IPS DF 4.7 (cell line): ENCODE results near the gene NKAIN4.
"Not testable (repeated sequence)": the region's sequence is repeated elsewhere in the genome, so short reads cannot be mapped to it uniquely, and the experiment has no call there.

Experiments
- DNase-seq: peaks from one replicate; pipeline ENCODE4 v3.0.0-alpha.2; 2013; ENCODE audit warnings: low spot score; ENCODE audit errors: extremely low read depth

NKAIN4 gene

DNA sequence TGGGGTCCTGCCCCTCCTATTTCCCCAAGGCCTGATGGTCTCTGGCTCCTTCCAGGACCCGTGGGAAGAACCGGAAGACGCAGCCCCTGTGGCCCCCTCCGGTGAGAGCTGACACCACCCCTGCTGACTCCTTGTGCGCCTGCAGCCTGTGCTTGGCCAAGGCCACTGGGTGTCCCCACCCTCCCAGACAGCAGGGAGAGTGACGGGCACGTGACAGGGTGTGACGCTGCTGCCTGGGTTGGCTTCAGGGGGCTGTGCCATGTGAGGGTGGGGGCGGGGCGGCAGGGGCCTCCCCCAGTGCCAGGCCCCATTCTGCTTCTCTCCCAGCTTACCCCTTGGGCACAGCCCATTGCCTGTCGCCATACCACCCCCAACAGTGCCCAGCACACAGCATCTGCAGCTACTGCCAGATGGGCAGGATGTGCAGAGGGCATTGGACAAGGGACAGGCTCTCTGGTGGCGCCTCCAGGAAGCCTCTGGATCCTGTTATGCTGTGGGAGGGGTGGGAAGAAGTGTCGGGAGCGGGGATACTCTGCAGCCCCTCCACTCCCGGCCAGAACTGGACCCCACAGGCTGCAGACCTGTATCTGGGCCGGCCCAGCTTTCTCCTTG is 15.6 kb downstream of the NKAIN4 start:
- DNase-seq, result no peak

DNA sequence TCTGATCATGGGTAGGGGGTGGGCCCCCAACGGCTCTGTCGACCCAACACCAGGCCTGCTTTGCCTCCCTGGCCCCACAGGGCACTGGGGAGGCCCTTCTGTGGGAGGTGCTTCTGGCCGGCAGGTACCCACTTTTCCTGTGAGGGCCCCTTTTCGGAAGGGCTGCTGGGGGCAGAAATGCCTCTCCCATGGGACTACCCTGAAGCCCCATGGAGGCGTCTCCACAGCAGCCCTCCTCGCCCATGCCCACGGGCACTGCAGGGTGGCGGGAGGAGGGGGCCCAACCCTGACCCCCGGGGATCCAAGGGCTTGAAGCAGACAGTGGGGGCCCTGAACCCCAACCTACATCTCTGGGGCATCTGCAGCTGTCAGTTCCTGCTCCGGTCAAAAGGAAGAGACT is 16.2 kb downstream of the NKAIN4 start:
- no peak for DNase-seq

DNA sequence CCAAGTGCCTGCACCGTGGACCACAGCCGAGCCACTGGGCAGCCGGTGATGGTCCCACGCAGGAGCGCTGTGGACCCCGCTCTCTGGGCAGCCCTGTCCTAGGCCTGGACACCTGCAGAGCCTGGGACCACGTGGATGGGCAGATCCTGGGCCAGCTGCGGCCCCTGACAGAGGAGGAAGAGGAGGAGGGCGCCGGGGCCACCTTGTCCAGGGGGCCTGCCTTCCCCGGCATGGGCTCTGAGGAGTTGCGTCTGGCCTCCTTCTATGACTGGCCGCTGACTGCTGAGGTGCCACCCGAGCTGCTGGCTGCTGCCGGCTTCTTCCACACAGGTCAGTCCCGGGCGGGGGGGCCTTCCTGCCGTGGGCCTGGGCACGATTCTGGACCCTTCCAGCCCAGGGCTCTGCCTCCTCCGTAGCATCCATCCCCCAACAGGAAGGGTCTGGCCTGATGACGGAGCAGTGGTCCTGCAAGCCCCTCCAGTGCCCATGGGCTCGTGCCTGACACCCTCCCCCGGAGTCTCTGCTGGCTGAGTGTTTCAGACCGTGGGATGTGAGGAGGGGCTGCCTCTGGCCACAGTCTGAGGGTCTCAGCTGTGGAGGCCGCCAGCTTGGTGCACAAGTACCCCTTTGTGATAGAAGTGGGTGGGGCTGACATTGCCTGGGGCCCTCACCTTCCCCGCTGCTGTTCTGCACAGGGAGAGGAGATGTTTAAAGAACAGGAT is 18.0 kb downstream of the NKAIN4 start:
- DNase-seq, result no peak

DNA sequence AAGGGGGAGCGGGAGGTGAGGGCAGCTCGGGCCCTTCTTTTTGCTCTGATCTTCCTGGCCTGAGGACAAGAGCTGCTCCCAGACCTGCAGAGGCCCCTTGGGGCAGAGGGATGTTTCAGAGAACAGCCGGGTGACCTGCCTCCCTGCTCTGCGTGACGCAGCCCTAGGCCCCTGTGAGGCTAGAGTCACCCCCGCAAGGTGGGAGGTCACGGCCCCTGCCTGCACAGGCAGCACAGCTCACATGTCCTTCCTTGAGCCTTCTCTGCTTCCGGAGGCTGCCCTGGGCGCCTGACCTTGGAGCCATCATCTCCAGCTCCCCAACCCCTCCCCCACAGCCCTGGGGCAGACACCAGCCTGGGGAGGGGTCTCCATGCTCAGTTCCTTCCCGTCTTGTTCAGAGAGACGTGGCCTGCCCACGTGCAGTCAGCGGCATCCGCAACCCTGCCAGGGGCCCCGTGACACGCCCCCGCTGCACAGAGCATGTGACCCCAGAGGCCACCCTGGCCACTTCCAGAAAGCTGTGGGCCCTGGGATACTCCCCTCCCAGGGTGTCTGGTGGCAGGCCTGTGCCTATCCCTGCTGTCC is 18.8 kb downstream of the NKAIN4 start, which contains the start of gene BIRC7:
Gene BIRC7 (plus strand): TSS at position 507 of the 585 bp plus-strand sequence. CDS start 192 bp downstream, outside the sequence.
- no peak for DNase-seq

DNA sequence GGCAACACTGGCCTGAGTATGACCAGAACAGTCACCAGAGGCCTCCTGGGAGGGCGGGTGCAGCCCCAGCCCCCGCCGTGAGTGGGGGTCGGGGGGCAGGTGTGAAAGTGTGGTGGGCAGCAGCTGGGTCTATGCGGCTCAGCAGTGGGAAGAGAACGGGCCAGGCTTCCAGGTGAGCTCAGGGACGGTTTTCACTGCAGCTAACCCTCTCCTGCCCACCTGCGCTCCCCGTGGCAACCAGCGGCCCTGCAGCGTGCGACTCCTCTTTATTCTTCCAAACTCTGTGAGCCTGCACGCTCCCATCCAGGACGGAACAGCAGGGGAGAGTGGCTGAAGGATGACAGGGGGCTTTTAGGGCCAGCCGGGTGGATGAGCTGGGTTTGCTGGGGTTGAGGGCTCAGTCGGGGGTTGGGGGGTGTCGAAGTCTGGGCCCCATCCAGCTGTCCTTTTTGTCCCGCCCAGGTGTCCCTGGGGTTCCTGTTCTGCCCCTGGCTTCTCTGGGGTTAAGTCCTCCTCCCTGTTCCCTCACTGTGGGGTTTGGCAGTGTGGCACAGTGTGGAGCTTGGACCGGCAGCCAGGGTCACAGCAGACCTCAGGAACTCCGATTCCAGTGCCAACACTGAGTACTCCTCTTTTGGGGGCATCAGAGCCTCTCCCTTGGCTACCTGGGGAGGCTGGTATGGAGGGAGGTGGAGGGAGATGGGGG is 19.4 kb downstream of the NKAIN4 start:
- DNase-seq, result no peak

DNA sequence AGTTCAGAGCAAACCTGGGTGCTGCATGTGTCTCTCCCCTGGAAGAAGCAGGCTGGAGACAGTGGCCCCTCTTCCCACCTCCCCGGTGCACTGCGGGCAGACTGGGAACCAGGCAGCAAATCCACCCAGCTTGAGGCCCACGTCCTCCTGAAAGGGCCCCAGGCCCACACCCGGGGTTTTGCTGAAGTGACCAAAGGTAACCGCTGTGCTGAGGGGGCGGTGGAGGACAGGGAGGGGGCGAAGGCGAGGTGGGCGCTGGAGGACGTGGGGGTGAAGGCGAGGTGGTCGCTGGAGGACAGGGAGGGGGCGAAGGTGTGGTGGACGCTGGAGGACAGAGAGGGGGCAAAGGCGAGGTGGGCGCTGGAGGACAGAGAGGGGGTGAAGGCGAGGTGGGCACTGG is 20.3 kb downstream of the NKAIN4 start:
- no peak for DNase-seq

DNA sequence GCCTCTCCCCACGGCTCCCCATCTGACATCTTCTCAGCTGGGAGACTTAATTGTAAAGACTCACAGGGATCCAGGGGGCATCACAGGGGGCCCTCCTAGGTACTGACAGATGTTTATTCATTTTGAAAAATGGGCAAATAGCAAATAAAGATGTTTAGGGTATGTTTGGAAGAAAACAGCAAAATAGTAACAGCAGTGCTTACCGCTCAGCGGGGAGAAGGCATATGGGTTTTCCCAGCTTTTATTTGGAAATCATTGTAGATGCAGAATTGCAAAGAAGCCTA is 21.3 kb downstream of the NKAIN4 start:
- DNase-seq, result no peak

DNA sequence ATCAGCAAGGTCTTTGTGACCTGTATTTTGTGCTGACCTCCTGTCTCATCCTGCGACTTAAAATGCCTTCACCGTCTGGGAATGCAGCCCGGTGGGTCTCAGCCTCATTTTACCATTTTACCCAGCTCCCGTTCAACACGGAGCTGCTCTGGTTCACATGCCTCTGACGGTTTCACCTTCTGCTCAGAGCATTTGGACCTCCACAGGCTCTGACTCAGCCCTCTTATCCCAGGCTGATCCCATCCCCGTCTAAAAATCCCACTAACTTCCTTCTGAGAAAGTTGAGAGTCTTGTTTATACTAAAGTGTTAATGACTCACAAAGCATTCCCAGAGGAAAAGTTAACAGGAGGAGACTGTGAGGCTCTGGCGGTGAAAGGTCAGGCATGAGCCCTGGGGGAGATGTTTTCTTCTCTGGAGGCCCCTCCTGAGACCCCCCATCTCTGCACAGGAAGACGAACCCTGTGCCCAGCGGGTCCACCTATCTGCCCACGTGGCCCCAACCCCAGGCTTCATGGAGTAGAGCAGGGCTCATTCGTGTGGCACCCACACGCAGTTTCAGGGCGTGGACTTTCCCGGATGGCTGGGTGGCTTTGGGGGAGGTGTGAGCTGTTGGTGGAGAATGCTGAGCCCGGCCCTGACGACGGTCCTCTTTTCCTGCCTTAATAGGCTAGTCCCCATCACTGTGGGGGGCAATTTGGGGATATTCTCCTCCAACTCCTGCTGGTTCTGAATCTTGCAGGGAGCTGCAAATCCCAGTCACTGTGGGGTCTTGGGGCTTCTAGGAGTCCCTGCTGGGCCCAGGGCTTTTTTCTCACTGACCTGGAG is 21.8 kb downstream of the NKAIN4 start:
- no peak for DNase-seq

DNA sequence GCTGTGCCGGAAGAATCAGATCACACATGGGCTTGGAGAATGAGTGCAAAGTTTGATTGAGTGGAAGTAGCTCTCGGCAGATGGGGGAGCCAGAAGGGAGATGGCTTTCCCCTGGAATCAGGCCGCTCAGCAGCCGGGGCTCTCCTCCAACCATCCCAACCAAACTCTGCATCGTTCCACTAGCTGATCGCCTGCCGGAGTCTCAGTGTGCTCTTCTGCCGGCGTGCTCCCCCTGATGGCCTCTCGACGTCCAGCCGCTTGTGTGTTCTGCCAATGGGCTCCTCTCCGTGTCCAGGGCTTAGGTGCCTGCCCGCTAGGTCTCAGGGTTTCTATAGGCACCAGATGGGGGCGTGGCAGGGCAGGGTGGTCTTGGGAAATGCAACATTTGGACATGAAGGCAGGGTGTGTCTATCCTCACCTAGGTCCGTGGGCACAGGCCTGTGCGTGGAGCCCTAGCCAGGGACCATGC is 23.4 kb downstream of the NKAIN4 start:
- no peak for DNase-seq

DNA sequence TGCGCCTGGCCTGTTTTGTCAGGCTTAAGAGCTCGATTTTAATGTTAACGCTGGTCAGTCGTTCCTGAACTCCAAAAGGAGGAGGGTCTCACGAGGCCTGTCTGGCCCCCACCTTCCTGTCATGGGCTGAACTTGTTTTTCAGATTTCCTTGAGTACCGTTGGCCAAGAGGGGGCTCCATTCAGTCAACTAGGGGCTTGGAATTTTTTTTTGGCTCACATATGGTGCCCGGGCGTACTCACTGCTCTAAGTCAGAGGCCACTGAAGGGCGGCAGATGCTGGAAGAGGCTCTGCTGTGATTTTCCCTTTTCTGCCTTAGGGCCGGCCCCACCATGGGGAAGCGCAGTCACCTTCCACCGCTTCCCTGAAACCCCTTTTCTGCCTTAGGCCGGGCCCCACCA is 25.5 kb downstream of the NKAIN4 start:
- no peak for DNase-seq

DNA sequence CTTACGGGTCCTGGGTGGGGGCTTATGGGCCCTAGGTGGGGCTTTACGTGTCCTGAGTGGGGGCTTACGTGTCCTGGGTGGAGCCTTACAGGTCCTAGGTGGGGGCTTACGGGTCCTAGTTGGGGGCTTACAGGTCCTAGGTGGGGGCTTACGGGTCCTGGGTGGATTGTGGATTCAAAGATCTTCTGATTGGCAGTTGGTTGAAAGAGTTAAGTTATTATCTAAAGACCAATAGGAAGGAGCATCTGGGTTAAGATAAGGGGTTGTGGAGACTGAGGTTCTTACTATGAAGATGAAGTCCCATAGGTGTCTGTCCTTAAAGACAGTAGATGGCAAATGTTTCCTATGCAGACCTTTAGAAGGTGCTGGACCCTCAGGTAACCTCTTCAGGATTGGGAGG is 27.0 kb downstream of the NKAIN4 start:
- no peak for DNase-seq

DNA sequence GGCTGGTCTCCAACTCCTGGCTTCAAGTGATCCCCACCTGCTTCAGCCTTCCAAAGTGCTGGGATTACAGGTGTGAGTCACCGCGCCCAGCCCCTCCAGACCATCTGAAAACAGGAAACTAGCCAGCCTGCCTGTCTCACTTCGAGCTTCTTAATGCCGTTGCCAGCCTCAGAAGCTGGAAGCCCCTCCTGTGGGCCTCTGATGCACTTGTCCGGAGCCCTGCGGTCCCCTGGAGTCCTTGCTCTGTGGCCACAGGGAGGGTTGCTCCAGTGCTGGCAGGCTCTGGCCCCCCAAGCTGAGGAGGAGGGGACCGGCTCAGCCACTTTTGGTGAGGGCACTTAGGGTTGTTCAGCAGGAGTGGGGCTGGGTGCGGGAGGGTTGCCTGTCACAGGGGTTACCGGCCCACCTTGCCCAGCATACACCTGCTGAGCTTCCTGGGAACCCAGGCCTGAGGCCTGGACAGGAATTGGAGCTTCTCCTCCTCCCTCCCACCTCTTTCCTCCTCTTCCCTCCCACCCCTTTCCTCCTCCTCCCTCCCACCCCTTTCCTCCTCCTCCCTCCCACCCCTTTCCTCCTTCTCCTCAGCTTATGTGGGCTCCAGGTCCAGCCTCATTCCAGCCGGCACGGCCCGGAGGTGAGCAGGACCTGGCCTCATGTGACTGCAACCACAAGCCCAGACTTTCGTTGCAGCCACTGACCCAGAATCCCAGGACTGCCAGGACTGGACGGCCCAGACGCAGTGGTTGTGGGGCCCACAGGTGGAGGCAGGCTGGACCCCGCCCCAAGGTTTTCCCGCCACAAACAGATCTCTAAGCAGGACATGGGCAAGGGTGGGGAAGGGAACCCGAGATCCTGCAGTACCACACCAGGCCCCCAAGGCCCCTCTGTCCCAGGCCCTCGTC is 28.0 kb downstream of the NKAIN4 start:
- no peak for DNase-seq

DNA sequence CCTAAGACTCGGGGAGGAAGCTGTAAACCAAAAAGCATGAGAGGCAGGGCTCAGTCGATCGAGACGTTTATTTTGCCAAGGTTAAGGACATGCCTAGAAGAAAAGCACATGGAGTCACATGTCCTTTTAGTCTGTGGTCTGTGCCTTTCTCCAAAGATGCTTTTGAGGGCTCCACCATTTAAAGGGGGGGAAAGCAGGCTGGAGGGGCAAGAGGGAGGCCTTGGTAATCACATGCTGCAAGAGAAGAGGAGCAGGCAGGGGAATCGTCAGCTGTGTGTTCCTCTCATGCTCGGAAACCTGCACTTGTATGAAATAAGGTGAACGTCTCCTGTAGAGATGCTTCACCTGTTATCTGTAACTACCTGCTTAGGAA is 29.2 kb downstream of the NKAIN4 start:
- no peak for DNase-seq

DNA sequence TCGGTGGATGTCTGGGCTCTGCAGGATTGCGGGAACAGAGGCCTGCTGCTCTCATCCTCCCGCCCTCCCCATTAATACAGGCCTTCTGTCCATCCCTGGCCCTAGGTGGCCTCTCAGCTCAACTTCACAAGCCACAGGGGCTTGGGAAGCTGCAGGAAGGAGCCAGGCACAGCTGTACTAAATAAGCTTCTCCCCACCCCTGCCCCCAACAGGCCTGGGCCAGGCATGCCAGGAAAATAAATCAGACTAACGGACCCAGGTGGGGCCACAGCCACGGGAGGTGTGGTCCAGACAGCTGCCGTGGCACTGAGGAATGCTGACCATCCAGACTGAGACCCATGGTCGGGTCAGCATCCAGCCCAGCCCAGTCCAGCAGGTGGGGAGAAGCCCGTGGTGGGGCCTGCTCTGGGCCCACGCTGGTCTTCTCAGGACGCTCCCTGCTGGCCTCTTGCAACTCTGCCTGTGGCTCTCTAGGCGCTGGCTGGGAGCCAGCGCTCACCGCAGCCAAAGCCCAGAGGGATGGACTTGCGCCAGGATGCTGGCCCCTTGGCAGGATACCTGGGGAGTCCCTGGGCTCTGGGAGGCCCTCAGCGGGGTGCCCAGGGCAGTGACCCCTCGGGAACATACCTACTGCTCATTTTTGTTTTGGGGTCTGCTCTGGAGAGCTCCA is 29.7 kb downstream of the NKAIN4 start:
- DNase-seq, result no peak

DNA sequence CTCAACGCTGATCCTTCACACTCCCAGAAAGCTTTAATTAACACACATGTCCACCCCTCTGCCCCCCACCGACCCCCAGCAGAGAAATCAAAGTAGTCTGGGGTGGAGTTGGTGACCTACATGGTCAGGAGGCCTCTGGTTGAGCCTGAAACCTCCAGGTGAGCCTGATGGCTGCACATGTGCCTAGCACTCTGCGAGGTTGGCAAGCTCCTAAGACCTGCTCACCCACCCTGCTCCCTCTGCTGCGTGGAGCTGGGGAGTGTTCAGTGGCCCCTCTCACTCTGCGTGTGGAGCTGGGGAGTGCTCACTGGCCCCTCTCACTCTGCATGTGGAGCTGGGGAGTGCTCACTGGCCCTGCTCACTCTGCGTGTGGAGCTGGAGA is 30.4 kb downstream of the NKAIN4 start:
- DNase-seq, result no peak

DNA sequence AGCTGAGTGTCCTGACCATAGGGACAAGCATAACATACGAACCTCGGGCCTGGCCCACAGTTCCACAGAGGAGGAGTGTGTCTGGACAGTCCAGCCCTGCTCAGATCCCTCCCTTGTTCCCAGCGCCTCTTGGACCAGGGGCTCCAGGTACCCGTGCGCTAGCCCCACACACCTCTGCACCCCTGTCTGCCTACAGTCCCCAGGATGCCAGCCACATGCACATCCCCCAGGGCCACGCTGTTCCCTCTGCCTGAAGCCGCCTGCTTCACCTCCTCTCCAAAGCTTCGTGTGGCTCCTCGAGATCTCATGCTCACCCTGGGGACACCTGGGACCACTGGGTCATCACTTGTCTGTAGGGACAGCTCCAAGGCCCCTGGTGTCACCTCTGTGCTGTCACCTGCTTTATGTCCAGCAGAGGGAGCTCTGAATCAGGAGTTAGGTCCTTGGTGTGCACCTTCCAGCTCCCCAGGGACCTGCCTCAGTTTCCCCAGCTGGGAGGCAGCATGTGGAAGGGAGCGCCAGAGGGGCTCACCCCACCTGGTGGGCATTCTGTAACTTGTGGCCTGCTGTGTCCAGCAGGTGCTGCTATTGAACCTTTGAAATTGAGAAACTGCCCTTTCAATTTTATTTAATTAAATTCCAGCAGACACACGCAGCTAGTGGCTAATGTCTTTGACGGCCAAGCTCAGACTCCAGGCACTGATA is 31.0 kb downstream of the NKAIN4 start:
- DNase-seq, result no peak

DNA sequence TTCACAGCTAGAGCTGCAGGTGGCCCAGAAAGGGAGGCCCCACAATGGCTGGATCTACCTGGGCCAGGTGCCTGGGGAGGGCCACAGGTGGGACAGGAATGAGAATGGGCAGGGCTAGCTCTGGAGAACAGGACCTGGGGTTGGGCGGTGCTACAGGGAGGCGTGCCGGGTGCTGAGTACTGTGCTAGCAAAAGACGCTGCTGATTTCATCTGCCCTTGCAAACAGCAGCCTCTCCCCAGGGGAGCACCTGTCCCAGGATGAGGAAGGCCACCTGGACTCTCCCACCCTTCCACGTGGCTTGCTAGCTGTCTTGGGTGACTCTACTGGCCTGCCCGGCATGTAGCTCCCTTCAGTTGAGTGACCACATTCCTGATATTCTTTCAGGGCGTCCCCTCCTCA is 31.7 kb downstream of the NKAIN4 start:
- DNase-seq, result no peak

DNA sequence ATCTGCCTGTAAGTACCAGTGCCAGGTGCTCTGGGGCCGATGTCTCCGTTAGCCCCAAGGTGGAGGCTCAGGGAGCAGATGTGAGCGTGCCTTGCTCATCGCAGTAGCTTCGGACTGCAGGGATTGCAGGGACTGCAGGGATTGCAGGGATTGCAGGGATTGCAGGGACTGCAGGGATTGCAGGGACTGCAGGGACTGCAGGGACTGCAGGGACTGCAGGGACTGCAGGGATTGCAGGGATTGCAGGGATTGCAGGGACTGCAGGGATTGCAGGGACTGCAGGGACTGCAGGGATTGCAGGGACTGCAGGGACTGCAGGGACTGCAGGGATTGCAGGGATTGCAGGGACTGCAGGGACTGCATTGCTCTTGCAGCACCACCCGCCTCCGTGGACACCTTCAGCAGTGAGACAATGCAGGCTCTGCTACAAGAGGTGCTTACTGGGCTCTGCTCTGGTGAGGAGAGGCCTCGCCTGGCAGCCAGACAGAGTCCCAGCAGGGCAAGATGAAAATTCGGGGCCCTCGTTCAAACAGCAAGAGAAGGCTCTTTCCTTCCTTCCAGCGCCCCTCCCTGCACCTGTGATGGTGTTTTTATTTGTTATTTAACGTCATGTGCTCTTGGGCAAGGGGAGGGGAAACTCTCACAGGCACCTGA is 32.7 kb downstream of the NKAIN4 start:
- DNase-seq, result not testable (repeated sequence)
